Measurements from ENCODE around the gene TTLL1. TPM values are rescaled to one million over a fixed set of nuclear protein-coding genes. Genes with fewer than 3 reads are reported as not detected.

TTLL1 gene
- total RNA-seq, 4 donors from 2014 or later, result 1.6 to 5.6 (median 4.1) TPM

DNA sequence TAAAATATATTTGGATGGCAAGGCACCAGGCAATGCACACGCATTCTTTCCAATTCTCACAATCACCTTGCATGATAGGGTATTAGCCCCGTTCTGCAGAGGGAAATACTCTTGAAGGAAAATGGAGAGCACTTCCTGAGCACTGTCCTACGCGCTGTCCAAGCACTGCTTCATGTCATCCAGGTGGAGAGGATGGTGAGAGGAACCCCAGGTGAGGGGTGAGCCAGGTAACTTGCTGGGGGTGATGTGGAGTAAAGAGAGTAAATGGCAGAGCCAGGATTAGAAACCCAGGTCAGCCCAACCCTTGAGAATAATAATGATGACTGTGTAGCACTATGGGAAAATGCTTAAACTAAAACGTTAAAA is 73.5 kb downstream of the TTLL1 start:
- TF ChIP-seq, protein P1, sequence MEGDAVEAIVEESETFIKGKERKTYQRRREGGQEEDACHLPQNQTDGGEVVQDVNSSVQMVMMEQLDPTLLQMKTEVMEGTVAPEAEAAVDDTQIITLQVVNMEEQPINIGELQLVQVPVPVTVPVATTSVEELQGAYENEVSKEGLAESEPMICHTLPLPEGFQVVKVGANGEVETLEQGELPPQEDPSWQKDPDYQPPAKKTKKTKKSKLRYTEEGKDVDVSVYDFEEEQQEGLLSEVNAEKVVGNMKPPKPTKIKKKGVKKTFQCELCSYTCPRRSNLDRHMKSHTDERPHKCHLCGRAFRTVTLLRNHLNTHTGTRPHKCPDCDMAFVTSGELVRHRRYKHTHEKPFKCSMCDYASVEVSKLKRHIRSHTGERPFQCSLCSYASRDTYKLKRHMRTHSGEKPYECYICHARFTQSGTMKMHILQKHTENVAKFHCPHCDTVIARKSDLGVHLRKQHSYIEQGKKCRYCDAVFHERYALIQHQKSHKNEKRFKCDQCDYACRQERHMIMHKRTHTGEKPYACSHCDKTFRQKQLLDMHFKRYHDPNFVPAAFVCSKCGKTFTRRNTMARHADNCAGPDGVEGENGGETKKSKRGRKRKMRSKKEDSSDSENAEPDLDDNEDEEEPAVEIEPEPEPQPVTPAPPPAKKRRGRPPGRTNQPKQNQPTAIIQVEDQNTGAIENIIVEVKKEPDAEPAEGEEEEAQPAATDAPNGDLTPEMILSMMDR (IDR thresholded peaks at IDR 0.05; ENCODE audit: low read depth), result no peak

DNA sequence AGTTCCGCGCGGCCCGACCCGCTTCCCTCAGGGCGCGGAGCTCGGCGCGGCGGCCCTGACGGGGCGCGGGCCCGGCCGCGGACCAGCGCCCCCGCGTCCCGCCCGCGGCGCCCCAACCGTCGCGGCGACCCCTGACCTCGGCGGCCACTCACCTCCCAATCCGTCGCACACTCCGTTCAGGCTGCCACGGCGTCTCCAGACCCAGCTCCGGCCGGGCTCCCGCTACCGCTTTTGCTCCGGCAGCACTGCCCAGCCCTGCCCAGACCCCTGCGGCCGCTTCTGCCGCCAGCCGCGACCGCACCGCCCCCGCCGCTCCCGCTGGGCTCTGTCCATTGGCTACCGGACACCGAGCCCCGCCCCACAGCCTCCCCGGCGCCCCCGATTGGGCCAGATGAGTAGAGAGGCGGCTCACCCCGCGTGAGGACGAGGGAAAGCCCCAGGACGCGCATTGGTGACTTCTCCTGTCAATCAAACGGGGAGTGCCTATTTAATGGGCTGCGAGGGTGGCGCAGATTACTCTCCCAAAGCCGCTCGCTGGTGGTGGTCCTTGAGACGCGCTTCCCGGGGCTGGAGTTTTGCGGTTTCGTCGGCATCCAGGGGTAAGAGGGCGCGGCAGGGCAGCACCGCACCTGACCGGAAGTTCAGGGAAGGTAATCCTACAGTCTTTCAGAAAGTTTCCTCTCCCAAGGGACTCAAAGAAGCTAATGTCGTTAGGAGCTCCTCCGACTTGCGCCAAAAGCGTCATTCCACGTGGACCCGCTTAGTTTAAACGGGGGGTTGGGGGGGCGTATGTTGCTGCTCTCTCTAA is 74.1 kb downstream of the TTLL1 start, which contains the start of gene PACSIN2:
PACSIN2 (minus strand) TSS at position 281 of the 808 bp plus-strand sequence. CDS start 103,069 bp downstream, outside the sequence.
- TF ChIP-seq, protein P1 (IDR thresholded peaks at IDR 0.05; ENCODE audit: low read depth), result no peak

DNA sequence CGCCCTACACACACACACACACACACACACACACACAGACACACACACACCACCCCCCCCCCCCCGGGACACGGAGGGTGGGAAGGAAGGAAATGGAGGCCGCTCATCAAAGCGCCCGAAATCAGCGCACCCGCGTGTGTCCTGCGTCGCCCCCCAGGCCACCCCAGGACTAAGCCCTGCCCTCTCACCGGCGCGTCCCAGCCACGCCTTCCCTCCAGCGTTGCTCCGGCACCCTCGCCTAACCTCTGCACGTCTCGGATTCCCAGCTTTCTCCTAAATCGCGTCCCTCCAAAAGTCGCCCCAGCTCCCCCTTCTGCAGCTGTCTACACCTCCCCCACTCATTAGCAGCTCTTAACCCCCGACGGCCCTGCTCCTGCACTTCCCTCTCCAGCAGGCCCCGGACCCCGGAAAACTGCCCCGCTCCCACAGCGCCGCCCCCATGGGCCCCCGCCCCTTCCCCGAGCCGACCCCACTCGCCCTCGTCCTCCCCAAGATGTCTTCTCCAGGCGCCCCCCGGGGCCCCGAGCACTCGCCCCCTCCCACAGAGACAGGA is 74.8 kb downstream of the TTLL1 start:
- TF ChIP-seq, protein P1 (IDR thresholded peaks at IDR 0.05; ENCODE audit: low read depth), result no peak

DNA sequence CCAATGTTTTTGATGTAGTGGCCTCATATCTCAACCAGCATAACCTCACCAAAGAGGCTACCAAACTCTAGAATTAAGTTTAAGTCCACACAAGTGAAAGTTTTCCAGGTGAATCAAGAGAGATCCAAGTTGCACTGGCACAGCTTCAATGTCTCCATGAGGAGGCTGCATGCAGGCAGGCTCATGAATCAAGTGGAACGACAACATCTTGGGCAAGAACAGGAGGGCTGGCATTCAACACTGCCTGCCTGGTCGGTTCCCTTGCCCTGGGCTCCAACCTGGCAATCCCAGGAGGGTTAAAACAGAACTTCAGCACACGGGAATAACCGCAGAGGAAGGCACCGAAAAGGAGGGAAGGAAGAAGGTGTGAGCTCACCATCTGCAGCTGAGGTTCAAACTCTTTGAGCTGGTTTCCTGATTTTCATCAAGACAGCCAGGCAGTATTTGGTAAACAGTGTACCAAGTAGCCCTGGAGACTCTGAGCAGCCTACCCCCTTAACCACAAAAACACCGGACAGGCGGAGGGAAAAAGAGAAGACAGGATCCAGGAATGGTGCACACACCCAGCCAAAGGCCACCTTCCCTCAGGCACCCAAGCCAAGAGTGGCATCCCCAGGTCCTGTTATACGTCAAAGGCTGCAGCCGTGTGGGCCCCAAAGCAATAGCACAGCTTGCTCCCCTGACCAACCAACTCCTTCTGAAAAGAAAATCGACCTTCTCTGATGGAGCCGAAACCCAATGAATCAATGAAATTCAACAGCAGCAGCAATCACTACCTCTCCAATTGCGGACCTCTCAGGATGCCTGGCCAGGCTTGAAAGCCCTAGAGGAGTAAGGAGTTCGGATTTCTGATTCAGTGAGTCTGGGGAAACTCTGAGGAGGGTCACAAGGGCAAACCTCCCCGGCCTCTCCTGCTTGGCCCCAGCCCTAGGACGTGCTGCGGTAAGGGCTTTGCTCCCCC is 75.6 kb downstream of the TTLL1 start:
- TF ChIP-seq, protein P1 (IDR thresholded peaks at IDR 0.05; ENCODE audit: low read depth), result no peak

DNA sequence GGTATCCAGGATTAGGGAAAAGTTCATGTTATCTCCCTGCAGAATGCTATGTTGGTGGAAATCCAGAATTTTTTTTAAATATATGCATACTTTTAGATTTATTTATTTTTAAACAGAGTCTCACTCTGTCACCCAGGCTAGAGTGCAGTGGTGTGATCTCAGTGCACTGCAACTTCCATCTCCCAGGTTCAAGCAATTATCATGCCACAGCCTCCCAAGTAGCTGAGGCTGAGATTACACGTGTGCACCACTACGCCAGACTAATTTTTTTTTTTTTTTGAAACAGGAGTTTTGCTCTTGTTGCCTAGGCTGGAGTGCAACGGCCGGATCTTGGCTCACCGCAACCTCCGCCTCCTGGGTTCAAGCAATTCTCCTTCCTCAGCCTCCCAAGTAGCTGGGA is 76.8 kb downstream of the TTLL1 start:
- TF ChIP-seq, protein P1 (IDR thresholded peaks at IDR 0.05; ENCODE audit: low read depth), result no peak

DNA sequence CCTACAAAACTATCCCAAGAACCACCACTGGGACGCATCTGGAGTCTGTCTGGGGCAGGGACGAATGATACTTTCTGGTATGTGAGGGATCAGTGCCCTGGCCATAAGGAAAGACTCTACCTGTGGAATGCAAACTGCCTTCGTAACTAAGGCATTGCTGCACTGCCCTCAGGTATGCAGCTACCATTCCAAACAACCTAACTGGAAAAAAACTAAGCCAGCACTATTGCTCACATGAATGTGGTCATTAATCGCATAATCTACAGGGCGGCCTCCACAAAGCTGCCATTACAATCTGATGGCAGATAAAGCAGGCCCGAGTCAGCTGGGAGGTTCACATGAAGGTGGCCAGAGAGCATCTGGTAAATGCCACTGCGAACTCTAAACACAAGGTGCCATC is 78.1 kb downstream of the TTLL1 start:
- TF ChIP-seq, protein P1 (IDR thresholded peaks at IDR 0.05; ENCODE audit: low read depth), result no peak
